ENCODE measurements around the gene SLC6A2.

The SLC6A2 gene

DNA sequence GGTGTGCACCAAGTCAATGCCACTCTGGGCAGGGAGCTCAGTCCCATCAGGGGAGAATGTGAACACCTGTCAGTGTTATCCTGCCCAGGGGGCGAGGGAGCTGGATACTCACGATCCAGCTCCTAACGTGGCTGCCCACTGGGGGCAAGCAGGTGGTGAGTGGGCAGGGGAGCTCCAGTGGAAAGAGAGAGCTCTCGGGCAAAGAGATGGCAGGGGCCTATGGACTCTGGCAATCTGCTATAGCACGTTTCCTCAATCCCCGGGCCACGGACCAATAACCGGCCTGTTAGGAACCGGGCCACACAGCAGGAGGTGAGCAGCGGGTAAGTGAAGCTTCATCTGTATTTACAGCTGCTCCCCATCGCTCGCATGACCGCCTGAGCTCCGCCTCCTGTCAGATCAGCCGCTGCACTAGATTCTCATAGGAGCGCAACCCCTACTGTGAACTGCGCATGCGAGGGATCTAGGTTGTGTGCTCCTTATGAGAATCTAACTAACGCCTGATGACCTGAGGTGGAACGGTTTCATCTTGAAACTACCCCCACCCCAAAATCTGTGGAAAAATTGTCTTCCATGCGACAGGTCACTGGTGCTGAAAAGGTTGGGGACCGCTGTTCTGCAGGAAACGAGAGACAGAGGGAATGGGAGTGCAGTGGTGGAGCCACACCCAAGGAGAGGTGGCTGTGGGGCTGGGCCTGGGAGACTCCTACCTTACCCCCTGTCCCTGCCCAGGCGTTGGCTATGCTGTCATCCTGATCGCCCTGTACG lies 15.6 kb downstream of the SLC6A2 start:
- no peak overlapping the region for H3K4me3 ChIP-seq (ENCODE audit: low read depth, low read length)

DNA sequence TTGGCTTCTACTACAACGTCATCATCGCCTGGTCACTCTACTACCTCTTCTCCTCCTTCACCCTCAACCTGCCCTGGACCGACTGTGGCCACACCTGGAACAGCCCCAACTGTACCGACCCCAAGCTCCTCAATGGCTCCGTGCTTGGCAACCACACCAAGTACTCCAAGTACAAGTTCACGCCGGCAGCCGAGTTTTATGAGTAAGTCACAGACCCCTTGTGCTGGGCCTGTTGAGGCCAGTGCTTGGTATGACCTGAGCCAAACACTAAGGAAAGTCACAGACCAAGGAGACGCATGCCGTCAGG lies 16.1 kb downstream of the SLC6A2 start:
- no peak overlapping the region for H3K4me3 ChIP-seq (ENCODE audit: low read depth, low read length)

DNA sequence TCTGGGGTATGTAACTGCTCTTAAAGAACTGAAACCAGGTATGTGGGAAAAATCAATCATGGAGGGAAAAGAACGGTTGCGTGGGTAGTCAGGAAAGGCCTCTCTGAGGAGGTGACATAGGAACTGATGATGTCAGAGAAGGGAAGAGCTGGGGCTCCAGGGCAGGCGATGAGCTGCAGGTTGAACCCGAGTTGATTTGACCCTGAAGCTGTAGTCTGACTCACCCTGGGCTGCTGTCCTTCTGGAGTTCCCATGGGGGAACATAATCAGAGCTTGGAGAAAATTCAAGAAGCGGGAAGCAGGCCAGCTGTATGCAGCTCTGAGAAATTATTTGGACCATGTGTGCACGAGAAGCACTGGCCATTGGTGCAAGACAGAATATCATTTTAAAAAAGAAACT lies 16.7 kb downstream of the SLC6A2 start:
- H3K4me3 ChIP-seq (ENCODE audit: low read depth, low read length): no peak overlapping the region

DNA sequence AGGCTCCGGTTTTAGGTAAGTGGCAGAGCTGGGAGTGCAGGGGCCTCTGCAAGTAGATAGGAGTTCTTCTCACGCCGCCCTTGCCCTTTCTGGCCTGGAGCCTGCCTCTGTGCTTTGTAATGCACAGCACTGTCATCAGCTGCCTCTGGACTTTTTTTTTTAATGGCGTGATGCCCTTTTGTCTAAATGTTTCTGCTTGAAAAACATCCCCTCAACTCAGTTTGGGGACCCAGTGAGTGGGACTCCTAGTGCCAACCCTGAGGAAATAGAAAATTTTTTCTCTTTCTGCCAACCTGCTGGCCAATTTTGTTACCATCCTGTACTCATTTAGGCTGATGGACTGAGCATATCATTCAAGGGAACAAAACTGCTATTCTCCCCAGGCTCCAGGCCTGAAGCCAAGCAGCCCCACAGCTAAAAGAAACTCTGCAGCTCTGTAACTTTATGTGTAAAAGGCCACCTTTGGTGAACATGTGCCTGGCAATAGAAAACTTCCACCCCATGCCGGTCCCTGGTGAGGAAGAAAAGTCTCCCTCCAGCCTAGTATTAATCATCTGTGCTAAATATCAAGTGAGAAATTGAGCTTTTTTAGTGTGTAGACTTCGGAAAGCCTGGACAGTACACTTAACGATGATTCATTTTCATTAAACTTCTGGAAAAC lies 22.5 kb downstream of the SLC6A2 start:
- H3K4me3 ChIP-seq (ENCODE audit: low read depth, low read length): no peak overlapping the region

DNA sequence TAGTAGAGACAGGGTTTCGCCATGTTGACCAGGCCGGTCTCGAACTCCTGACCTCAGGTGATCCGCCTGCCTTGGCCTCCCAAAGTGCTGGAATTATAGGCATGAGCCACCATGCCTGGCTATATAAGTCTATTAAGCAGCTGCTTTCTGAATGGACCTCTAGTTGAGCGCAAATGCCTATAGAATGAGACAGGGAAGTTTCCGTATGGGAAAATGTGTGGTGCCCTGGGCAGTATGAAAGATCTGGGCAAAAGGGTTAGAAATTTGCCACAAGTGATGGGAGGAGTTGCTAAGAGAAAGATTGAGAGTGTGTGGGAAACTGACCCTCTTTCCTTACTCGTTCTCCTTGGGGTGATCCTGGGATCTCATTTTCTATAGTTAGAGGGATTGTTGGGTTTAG lies 26.3 kb downstream of the SLC6A2 start:
- no peak overlapping the region for H3K4me3 ChIP-seq (ENCODE audit: low read depth, low read length)

DNA sequence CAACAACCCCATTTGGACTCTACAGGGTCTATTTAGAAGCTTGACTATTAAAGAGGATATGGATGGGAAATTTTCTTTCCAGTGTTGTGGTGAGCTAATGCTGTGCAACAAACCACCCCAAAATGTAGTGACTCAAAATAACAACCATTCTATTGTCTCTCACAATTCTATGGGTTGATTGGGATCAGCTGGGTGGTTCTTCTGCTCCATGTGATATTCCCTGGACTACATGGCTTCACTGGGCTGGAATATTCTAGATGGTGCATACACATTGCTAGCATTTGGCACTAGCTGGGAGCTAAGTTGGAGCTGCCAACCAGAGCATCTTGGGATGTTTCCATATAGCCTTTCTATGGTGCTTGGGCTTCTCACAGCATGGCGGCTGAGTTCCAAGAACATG lies 30.2 kb downstream of the SLC6A2 start:
- no peak overlapping the region for H3K4me3 ChIP-seq (ENCODE audit: low read depth, low read length)

DNA sequence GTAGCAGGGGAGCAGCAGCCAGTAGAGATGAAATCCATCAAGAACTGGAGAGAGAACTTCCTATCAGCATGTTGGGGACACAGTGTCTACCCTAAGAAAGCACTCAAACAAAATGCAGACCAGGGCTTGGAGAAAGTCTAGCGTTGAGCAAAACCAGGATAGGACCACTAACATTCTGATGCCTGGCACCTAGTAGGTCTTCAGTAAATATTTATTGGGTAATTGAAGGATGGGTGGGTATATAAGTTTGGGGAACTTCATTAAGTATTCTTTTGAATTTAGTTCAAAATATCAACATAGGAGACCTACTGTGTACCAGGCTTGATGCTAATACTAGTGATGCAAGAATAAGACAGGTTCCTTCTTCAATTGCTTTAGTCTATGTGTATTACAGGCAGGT lies 30.9 kb downstream of the SLC6A2 start:
- H3K4me3 ChIP-seq (ENCODE audit: low read depth, low read length): no peak overlapping the region

DNA sequence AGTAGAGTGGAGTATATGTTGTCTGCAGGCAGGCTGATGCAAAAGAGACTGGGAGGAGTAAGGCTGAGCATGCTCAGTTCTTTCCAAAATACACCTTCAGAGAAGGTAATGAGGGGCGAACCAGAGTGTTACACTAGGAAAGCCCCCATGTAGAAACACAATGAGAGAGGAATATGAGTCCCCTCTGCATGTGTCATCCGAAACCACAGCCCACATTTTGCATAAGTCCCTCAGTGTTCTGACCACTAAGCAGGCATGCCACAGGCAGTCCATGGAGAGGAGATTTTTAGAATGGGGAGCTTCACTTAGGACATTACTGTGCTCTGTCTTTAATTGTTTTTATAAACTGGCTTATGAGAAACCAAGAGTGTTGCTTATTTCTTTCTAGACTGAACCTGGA lies 32.0 kb downstream of the SLC6A2 start:
- no peak overlapping the region for H3K4me3 ChIP-seq (ENCODE audit: low read depth, low read length)

DNA sequence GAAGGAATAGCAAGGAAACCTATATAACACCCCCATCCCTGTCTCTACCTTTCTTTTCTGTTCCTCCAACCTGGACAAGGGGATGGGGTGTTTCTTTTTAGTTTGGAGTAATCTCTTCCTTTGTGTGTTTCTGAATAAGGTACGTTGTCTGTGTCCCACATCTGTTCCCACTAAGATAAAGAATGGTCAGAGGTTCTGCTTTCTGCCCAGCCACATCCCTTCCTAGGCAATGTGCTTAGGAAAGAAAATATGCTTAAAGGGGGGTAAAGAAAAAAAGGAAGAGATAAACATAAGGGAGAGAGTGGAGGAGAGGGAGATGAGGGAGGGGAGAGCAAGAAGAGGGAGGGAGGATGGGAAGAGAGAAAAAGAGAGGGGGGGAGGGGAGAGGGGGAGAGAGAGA lies 35.1 kb downstream of the SLC6A2 start:
- H3K4me3 ChIP-seq (ENCODE audit: low read depth, low read length): no peak overlapping the region

DNA sequence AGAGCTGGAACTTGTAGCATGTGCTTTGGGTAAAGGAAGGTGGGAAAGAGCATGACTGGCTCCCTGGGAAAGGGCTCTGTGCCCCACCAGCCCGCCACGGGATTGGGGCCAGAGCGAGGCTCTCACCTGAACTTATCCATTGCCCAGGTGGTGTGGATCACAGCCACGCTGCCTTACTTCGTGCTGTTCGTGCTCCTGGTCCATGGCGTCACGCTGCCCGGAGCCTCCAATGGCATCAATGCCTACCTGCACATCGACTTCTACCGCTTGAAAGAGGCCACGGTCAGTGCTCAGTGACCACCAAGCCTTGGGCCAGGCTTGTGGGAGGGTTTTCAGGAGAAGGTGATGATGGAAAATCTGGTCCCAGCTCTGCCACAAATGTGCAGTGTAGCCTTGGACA lies 36.0 kb downstream of the SLC6A2 start:
- H3K4me3 ChIP-seq (ENCODE audit: low read depth, low read length): no peak overlapping the region

DNA sequence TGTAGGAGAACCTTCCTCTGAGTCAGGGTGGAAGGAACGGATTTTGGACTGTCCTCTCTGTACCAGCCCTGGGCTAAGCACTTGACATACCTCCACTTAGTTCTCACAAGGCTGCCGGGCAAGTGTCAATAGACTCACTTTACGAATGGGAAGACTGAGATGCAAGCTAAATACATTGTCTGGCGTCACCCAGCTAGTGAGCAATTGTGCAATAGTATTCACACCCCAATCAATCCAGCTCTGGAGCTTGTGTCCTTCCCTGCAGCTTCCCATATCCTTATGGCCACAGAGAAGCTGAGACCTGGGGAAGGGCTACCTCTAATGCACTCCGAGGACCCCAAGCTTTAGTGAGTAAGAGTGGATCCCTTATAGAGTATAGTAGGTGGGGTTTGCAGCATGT lies 39.8 kb downstream of the SLC6A2 start:
- H3K4me3 ChIP-seq (ENCODE audit: low read depth, low read length): no peak overlapping the region

DNA sequence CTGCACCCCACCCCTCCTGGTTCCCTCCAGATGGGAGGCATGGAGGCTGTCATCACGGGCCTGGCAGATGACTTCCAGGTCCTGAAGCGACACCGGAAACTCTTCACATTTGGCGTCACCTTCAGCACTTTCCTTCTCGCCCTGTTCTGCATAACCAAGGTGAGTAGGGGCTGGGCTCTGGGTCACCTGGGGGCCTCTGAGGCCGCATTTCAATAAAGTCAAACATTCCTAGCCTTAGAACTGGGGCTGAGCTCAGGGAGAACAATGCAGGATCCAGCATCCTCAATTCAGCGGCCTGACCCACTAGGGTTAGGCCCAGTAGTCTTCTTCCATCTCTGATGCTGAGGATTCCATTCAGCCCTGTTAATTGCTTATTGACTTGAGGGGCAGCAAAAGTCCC lies 42.1 kb downstream of the SLC6A2 start:
- no peak overlapping the region for H3K4me3 ChIP-seq (ENCODE audit: low read depth, low read length)

DNA sequence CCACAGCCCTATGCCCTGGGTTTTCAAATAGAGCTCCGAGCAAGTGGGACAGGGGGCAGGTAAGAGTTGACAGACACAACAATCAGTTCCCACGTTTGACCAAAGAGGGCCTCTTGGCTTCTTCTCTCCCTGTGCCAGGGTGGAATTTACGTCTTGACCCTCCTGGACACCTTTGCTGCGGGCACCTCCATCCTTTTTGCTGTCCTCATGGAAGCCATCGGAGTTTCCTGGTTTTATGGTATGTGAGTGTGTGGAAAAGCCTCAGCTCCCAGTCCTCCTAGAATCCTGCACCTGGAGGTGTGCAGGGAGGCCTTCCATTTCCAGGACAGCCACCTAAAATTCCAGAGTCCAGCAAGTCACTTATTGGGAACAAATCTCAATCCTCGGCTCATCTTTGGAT lies 42.5 kb downstream of the SLC6A2 start:
- H3K4me3 ChIP-seq (ENCODE audit: low read depth, low read length): no peak overlapping the region

DNA sequence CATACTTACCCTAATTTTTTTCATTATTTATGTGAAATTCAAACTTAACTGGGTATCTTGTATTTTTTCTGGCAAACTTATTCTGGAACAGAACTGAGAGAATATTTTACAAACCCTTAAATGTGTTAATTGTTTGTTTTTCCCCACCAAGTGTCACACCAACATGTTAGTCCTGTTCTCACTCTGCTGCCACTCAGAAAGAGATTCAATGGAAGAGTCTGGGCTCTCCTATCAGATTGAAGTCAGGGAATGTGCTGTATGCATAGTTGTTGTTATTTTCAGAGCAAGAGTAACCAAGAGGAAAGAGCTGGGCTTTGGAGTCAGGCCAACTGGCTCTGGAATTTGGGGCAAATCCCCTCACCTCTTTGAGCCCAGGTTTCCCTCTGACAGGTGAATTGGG lies 43.2 kb downstream of the SLC6A2 start:
- no peak overlapping the region for H3K4me3 ChIP-seq (ENCODE audit: low read depth, low read length)

DNA sequence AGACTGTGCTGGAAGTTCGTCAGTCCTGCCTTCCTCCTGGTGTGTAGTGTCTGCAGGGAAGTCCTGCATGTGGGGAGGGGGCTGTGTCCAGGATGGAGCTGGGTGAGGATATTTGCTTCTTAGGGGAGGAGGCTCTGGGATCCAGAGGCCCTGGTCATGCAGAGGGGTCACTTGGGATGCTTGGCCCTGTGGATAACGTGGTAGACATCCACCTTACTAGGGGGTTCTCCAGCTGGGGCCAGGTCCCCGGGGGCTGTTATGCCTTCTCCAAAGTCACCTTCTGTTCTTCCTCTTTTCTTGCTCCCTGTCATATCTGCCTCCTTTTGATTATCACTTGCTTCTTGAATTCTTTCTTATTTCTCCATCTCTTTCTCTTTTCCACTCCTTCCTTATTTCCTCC lies 43.8 kb downstream of the SLC6A2 start:
- no peak overlapping the region for H3K4me3 ChIP-seq (ENCODE audit: low read depth, low read length)

DNA sequence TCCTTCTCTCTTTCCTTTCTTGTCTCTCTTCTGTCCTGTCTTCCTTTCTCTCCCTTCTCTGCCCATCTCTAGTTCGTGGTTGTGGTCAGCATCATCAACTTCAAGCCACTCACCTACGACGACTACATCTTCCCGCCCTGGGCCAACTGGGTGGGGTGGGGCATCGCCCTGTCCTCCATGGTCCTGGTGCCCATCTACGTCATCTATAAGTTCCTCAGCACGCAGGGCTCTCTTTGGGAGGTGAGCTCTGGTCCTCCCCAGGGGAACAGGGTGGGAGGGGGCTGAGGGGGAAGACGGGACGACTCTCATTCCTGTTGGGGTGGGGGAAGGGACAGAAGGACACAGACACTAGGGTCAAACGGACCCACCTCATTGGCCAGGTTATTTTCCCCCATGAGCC lies 44.3 kb downstream of the SLC6A2 start:
- no peak overlapping the region for H3K4me3 ChIP-seq (ENCODE audit: low read depth, low read length)

DNA sequence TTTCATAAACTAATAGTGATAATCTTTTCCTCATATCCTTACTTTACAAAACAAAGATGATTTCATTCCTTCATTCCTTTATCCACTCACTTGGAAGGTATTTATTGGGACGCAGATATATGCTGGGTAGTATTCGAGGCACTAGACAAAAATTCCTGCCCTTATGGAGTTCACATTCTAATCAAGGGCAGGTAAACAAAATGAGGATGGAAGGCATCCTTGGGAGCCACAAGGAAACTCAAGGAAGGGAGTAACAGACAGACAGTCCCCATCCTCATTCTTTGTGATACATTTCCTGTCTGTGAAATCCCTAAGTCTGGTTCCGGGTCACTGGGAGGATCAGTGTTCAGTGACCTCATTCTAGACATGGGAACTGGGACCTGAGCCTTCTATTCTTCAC lies 45.2 kb downstream of the SLC6A2 start:
- no peak overlapping the region for H3K4me3 ChIP-seq (ENCODE audit: low read depth, low read length)

DNA sequence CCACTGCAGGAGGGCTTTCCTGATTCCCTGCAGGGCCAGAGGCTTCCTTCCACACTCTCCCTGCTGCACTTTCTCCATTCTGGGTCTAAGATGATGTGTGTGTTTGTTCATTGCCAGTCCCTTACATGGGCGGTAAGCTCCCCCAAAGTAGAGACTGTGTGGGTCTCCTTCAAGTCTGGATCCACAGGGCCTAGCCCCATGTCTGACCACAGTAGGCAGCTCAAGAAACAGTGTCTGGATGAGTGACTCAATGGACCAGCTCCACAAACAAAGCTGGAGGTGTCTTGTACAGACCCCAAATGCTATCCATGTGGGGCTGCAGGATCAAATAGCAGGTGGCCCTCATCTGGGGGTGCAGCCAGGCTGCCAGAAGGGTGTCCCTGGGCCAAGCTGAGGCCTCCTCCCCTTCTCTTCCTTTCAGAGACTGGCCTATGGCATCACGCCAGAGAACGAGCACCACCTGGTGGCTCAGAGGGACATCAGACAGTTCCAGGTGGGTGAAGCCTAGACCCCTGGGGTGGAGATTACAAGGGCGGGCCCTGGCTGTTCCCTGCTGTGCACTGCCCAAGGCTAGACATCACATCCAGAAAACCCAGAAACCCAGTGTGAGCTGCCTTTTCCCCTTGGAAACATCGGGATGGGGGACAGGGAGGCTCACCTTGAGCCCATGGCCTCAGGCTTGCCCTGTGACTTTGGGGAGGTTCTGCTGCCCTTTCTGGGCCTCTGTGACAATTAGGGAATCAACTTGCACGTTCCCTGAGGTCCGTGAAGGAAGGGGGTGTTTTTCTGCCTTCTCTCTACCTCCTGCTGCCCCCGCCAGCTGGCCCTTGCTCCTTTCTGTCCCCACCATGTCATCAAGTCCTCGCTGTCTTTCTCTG lies 45.9 kb downstream of the SLC6A2 start:
- no peak overlapping the region for H3K4me3 ChIP-seq (ENCODE audit: low read depth, low read length)

DNA sequence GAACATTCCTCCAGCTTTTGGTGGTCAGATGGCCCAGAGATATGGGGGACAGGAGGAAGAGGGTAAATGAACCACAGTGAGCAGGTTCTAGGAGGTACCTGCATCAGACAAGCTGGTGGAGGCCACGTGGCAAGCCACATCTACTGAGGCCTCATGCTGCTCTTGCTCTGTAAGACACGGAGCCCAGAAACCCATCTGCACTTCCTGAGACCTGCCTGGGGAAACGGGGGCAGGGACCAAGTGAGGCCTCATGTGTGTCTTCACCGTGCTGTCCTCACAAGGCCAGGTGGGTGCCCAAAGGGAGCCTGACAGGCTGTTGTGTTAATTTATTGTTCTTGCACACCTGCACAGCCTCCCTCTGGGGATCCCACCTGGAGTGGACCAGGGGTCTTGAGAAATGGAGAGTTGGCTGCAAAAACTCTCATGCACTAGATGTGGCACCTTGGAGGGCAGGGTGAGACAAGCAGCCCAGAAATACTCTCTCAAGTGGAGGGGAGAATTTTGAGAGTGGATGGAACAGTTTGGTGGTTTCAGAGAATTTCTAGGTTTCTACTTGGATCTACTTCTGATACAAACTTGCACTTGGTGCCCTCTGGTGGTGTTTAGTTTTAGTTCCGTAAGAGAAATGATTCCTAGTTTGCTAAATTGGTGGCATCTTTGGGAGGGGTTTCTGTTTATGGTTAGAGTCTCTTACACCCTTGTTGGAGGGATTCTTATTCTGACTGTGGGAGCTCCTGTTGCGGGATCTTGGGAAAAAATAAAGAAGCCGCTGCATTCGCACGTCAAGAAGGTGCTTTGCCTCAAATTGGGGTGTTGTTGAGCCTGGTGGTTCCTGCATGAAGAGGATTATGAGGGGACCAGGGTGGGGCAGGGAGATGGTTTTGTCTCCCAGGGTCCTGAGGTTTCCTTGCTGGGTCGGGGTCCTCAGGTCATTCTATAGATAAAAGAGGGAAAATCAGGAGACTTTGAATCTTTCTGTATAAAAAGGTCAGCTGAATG lies 47.5 kb downstream of the SLC6A2 start:
- no peak overlapping the region for H3K4me3 ChIP-seq (ENCODE audit: low read depth, low read length)

DNA sequence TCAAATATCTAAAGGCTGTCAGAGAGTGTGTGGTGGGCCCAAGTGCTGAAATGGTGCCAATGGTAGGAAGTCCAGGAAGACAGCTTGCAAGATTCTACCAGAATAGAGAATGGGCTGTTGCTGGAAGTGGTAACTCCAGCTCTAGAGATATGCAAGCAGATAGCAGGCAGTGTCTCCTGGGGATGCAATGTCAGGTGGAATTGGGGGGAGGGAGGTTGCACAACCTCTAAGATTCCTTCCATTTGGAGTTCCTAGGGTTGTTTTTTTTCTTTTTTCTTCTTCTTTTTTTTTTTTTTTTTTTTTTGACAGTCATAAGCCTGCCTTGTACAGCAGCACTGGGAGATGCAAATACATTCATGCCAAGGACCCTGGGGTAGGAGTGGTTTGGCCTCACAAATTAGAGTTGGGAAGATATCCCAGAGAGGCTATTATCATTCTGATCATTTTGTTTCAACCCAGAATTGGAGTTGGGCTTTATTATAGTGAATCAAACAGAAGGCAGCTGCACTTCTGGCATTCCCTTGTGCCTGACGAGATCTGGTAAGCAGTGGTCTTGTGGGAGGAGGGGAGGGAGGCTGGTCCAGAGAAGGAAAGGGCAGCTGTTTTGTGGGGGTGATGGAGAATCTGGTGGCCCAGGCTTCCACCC lies 51.1 kb downstream of the SLC6A2 start:
- H3K4me3 ChIP-seq (ENCODE audit: low read depth, low read length): no peak overlapping the region

Data from iPS-11a (cell line).